ENCODE measurements around the gene SCIN.
"Not testable (repeated sequence)": the region's sequence is repeated elsewhere in the genome, so short reads cannot be mapped to it uniquely, and the experiment has no call there.

Gene SCIN

GRCh38 chr7:12570534-12571461 is at the start of gene SCIN:
Gene SCIN (plus strand): TSS chr7:12570720. CDS start chr7:12570787, 67 bp downstream.
- DNase-seq, result peak; percentile 44 to 47

DNA sequence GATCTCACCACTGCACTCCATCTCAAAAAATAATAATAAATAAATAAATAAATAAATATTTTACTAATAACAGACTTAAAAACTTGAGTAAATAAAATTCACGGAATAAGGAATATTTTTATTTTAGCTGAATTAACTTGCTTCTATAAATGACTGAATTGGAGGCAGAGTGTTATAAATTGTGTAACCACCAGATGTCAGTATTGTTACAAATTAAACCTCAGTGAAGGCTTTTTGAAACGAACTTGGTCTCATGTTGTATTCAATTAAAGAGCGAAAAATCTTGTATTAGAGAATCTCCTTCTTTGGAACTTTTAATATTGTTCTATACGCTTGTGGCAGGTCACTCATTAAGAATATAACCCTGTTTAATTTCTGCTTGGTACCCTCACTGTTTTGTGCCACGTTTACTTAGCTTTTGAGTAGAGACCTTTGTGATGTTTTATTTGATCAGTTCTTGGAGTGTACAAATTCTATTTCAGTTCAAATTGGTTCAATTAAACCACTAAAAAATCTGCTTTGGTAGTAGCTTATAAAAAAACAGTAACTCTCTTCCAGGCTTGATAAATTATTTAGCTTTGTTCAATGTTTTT is 45.6 kb upstream of the SCIN start:
- peak; percentile 47 to 89 for DNase-seq

DNA sequence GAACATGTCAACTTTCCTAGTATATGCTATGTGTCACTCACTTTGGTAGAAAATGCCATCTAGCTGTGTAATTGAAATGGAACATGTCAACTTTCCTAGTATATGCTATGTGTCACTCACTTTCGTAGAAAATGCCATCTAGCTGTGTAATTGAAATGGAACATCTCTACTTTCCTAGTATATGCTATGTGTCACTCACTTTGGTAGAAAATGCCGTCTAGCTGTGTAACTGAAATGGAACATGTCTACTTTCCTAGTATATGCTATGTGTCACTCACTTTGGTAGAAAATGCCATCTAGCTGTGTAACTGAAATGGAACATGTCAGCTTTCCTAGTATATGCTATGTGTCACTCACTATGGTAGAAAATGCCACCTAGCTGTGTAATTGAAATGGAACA is 43.8 kb upstream of the SCIN start:
- not testable (repeated sequence) for DNase-seq

DNA sequence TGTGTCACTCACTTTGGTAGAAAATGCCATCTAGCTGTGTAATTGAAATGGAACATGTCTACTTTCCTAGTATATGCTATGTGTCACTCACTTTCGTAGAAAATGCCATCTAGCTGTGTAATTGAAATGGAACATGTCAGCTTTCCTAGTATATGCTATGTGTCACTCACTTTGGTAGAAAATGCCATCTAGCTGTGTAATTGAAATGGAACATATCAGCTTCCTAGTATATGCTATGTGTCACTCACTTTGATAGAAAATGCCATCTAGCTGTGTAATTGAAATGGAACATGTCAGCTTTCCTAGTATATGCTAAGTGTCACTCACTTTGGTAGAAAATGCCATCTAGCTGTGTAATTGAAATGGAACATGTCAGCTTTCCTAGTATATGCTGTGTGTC is 42.9 kb upstream of the SCIN start:
- DNase-seq, result not testable (repeated sequence)

- DNase-seq, result no peak
Observed at GRCh38 chr7:12529971-12530710, 40.4 kb upstream of the SCIN start.

DNA sequence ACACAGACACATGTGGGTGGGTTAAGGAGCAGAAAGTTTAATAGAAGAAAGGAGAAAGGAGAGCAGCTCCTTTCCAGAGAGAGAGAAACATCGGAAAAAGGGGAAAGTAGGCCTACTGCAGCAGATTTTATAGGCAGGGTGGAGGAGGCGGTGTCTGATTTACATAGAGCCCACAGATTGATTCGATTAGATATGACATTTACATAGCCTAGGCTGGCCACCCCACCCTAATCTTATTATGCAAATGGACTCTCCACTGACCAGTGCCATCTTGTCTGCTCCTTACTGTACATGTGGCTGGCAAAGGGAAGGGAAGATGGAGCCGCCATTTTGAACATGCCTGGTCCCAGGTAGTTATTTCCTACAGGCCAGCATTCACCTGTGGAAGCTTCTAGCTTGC is 38.7 kb upstream of the SCIN start:
- DNase-seq, result no peak

DNA sequence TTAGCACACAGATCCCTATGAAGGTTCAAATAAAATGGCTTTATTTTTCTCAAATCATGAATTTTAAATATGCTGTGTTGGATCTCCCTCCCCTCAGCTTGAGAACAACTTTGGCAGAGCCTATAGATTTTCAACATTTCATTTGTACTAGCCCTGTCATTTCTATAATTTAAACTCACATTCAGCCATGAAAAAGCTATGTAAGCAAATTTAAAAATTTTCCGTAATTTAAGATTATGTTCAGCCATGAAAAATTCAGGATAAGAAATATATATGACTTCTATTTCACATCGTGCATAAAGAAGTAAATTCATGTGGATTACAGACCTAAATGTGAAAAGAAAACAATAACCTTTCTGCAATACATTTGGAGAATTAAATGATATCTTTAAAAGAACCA is 36.5 kb upstream of the SCIN start:
- DNase-seq, result no peak

DNA sequence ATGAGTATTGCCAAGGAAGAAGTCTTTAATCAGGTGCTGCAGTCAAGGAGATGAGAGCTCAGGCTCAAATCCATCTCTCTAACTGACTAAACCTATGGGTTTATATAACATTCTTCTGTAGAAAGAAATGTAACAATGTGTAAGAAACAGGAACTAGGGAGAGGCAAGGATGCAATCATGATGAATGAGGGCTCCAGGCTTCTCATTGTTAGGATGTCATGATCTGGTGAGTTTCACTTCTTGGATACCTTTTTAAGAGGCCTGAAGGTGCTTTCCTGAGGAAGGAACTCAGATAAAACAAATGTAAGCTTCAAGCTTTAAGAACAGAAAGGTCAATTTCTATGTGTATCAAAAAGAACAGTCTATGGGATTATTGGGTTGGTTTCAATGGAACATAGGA is 30.8 kb upstream of the SCIN start:
- DNase-seq, result peak; percentile 19 to 33

DNA sequence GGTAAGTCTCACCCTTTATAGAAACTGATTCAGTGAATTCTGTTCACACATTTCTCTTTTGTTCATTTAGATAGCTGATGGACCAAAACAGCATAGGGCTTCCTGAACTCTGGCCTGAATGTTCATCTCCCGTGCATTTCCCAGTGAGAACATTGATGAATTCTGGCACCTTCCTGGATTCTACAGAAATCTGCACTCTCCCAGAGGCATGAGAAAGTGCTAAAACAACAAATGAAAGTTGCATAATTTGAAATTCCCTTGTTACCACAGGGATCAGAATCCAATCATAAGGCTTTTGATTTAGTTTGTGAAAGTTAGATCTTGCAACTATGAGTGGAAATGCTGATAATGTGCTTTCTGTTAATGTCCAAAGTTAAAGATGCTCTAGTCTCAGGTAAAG is 29.7 kb upstream of the SCIN start:
- no peak for DNase-seq

- DNase-seq, result no peak
Observed at GRCh38 chr7:12543586-12543985, 26.9 kb upstream of the SCIN start.

DNA sequence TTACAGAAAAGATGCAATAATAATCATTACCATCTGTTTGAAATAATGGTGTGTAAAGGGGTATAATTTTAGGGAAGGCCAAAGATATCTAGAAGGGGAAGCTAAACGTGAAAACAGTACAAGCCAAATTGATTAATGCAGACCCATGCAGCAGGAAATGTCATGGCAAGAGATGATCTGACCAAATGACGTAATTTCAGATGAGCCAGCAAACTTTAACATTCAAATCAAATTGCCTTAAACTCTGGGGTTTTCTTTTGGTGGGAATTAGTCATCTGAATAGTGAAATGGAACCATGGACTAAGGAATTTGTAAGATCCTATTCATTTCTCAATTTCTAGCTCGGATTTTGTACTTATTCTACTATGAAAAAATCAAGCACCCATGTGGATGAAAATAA is 21.4 kb upstream of the SCIN start:
- peak; percentile 59 to 81 for DNase-seq

DNA sequence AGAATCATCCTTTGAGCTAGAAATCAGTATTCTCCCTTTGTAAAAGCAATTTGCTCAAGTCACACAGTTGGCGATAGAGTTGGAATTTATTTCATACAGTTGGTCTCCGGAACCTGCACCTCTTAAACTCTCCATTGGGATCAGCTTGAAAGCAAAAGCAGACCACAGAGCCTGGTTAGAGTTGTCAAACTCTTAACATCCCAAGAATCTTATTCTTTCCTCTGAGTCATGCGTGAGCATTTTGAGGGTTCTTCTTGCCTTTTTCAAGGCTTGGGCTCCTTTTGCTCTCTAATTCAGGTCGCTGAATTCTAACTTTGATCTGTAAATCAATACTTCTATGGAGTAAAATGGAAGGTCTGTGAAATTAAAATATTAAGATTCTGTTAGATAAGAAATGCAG is 19.6 kb upstream of the SCIN start:
- DNase-seq, result no peak

DNA sequence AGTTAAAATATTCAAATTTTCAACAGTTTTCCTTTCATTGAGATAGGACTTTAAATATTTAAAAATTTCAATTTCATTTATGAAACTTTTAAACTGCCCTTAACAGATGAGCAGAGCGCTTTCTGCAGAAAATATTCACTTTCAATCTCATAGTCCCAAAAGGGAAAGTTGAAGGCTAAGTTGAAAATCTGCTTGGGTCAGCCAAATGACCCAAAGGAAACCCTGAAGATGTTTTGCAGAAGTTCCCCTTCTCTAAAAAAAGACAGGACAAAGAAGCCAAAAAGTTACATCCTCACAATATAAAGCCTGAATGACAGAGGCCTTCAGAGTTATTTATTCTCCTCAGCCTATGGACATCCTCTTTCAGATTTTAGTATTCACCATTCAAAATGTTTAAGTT is 17.6 kb upstream of the SCIN start:
- peak; percentile 24 to 39 for DNase-seq

GRCh38 chr7:12553416-12553815 is 17.1 kb upstream of the SCIN start:
- DNase-seq, result no peak

DNA sequence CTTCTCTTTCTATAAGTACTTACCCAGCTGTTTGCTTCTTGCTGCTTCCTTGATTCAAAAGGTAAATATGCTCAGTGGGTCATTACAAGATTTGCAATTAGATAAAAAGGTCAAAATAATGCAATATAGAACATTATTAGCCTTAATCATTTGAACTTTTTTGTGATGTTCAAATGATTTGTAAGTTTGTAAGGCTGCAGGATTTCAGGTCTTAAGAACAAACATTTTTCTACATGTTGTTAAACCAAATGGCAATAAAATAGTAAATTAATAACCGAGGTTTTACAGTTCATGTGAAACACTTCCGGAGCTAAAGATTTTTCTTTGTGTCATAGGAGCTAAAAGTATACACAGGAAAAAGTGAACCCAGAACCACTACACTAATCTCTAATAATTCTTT is 16.2 kb upstream of the SCIN start:
- no peak for DNase-seq

DNA sequence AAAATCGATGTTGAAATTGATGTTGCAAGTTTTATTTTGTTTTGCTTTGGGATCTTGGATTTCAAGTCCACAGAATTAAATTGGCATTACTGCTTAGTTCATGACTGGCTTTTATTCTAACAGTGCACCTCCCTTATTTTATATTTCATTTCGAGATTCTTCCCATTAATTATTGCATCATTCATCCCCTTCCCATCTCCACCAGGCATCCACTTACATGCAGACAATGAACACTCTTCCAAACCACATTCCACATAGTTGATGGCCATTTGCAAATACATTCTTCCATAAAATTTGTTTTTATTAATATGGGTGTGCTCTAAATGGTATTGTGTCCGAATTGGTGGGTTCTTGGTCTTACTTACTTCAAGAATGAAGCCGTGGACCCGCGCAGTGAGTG is 15.6 kb upstream of the SCIN start:
- DNase-seq, result no peak

DNA sequence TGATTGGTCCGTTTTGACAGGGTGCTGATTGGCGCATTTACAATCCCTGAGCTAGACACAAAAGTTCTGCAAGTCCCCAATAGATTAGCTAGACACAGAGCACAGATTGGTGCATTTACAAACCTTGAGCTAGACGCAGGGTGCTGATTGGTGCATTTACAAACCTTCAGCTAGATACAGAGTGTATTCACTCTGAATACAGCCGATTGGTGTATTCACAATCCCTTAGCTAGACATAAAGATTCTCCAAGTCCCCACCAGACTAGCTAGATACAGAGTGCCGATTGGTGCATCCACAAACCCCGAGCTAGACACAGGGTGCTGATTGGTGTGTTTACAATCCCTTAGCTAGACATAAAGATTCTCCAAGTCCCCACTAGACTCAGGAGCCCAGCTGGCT is 14.8 kb upstream of the SCIN start:
- not testable (repeated sequence) for DNase-seq

- not testable (repeated sequence) for DNase-seq
Observed at GRCh38 chr7:12556139-12556792, 14.3 kb upstream of the SCIN start.

GRCh38 chr7:12557282-12557681 is 13.2 kb upstream of the SCIN start:
- no peak for DNase-seq

DNA sequence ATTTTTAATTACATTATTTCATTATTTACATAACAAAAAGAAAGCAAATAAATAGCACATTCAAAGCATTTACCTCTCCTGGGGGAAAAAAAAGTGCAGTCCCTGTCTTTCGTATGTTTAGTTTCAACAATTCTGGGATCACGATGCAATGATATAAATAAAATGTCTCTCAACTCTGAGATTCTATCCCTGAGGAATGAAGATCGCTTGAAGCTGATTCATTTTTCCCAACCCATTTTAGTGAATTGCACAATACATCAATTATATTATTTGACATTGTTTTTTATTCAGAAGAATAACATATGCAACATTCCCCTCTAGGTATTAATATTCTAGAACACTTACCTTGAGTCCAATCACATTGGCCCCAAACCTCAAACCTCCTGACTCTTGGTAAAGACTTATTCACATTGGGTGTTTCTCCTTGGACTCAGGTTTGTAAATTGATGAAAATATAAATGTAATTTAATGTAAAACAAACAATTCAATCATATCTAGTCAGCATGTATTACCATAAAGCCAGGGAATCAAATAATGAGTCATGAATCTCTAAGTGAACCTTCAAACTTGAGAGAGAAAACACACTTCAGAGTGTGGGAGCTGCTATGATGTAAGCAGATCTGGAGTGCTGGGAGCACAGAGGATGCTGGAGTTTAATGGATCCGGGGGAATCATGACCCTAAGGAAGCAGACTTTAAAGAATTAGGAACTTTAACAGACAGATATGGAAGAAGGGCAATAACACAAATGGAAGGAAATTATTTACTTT is 5.3 kb upstream of the SCIN start:
- no peak for DNase-seq

DNA sequence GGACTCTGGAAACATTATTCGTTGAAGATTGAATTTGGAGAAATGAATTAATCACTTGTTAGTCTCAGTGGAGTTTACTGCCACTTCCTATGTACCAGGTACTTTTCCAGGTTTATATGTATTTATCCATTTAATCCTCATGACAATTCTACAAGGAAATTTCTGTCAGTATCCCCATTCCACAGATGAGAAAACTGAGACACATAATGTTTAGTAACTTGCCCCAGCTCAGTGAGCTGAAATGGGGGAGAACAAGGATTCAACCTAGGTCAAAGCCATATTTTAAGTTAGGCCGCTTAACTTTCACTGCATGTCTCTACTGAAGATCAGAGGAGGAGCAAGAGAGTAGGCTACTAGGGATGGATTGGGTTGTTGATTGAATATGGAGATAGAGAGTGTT is 4.6 kb upstream of the SCIN start:
- no peak for DNase-seq

- no peak for DNase-seq
Observed at GRCh38 chr7:12567015-12567414, 3.5 kb upstream of the SCIN start.
